HepG2 (cell line): ENCODE measurements around the gene ASL. TPM values are rescaled to one million over a fixed set of nuclear protein-coding genes. Genes with fewer than 3 reads are reported as not detected.
A peak's percentile ranks its signal among the peaks of the same experiment; 100 is the strongest.
"Not testable (repeated sequence)": the region's sequence is repeated elsewhere in the genome, so short reads cannot be mapped to it uniquely, and the experiment has no call there.

Experiments used
- ATAC-seq: fragments of 200-7000 bp; cut with Tn5 transposase; 3 replicates; pipeline ENCODE4 v1.9.1; 2020; ENCODE audit warnings: mild to moderate bottlenecking, moderate library complexity
- BruUV-seq: library from RNA; stranded (reverse); fragments of 400-500 nt; replicated peaks from 2 replicates; lab custom pipeline; 2021; lab: Mats Ljungman, UMichigan
- CTCF ChIA-PET: fragments of 300-600 bp; formaldehyde crosslinking; extraction: SDS; loops from one replicate; lab custom pipeline; 2021; ENCODE audit warnings: low total read pairs, inconsistent platforms, low intra/inter-chr PET ratio; lab: Yijun Ruan, JAX
- POLR2A ChIA-PET: fragments of 350-600 bp; sonication (Branson Sonifier 250); formaldehyde crosslinking; loops from one replicate; lab custom pipeline; 2020; ENCODE audit warnings: antibody characterized with exemption, inconsistent platforms; lab: Yijun Ruan, JAX
- DNase-seq: peaks from one replicate; pipeline ENCODE4 v3.0.0-alpha.2; 2015; ENCODE audit warnings: low spot score
- FAIRE-seq: peaks from 3 replicates; lab custom pipeline; 2011; peaks lifted over from hg19 to GRCh38; lab: Jason Lieb, UNC
- H2AFZ ChIP-seq: one replicate; pipeline ENCODE4 v1.6.1; 2011; ENCODE audit warnings: low read length, inconsistent platforms
- H3K27ac ChIP-seq: fragments of 300-600 bp; 3 replicates; pipeline ENCODE4 v1.8.0; 2011; ENCODE audit warnings: mixed run types, mild to moderate bottlenecking, mixed read lengths, low read length, inconsistent platforms; ENCODE audit not compliant: insufficient read depth; ENCODE audit errors: extremely low read length
- H3K27me3 ChIP-seq, 2 experiments: fragments of 200-600 bp in 1 of 2; 2 replicates in 1 of 2; 3 replicates in 1 of 2; pipeline versions ENCODE4 v1.6.0 to v1.8.0; 2011; ENCODE audit warnings: low read length in 2 of 2, mild to moderate bottlenecking in 2 of 2, moderate library complexity in 2 of 2, inconsistent platforms in 1 of 2; ENCODE audit not compliant: insufficient read depth in 2 of 2, control insufficient read depth in 1 of 2
- H3K36me3 ChIP-seq, 2 experiments: fragments of 200-600 bp in 1 of 2; replicated peaks in 1 of 2; 2 replicates in 1 of 2; 3 replicates in 1 of 2; pipeline versions ENCODE4 v1.5.1 to v1.8.0; 2011; ENCODE audit warnings: low read length in 2 of 2, inconsistent platforms in 1 of 2; ENCODE audit not compliant: insufficient read depth in 2 of 2, control insufficient read depth in 1 of 2
- H3K4me1 ChIP-seq: 2 replicates; pipeline ENCODE4 v1.5.1; 2012; ENCODE audit warnings: low read length, inconsistent platforms; ENCODE audit not compliant: insufficient read depth
- H3K4me2 ChIP-seq: 2 replicates; pipeline ENCODE4 v1.6.0; 2011; ENCODE audit warnings: low read depth, low read length, inconsistent platforms
- H3K4me3 ChIP-seq, 3 experiments: fragments of 200-600 bp in 1 of 3; sonication (generic), shearing (Covaris generic) in 1 of 3; replicated peaks in 1 of 3; 2 replicates each; pipeline ENCODE4 v1.5.1; 2011 to 2016; ENCODE audit warnings: low read length in 3 of 3, inconsistent platforms in 2 of 3, low read depth in 2 of 3, mild to moderate bottlenecking in 2 of 3, control low read depth in 1 of 3, mixed read lengths in 1 of 3; ENCODE audit not compliant: insufficient read depth in 1 of 3
- H3K79me2 ChIP-seq: one replicate; pipeline ENCODE4 v1.6.1; 2011; ENCODE audit warnings: low read length, inconsistent platforms; ENCODE audit not compliant: insufficient read depth
- H3K9ac ChIP-seq: 2 replicates; pipeline ENCODE4 v1.6.0; 2011; ENCODE audit warnings: mild to moderate bottlenecking, low read depth, low read length, inconsistent platforms; ENCODE audit not compliant: insufficient read depth
- H3K9me3 ChIP-seq: 2 replicates; pipeline ENCODE4 v1.5.1; 2012; ENCODE audit warnings: mild to moderate bottlenecking, low read length
- H4K20me1 ChIP-seq: 2 replicates; pipeline ENCODE4 v1.6.0; 2011; ENCODE audit warnings: inconsistent platforms, mild to moderate bottlenecking, low read length, moderate library complexity; ENCODE audit not compliant: insufficient read depth
- CEBPB ChIP-seq: IDR thresholded peaks from 2 replicates; pipeline ENCODE4 v1.6.1; 2011; ENCODE audit warnings: low read depth, low read length, improper control_type of control experiment, borderline replicate concordance
- KDM3A ChIP-seq: IDR thresholded peaks from 2 replicates; pipeline ENCODE4 v1.6.1; 2018; ENCODE audit warnings: low read depth, missing compliant biosample characterization
- MAFK ChIP-seq, 2 experiments: IDR thresholded peaks in 1 of 2; conservative IDR thresholded peaks in 1 of 2; 2 replicates each; pipeline ENCODE4 v1.6.1; 2011; ENCODE audit warnings: improper control_type of control experiment in 2 of 2, low read length in 2 of 2
- RORA ChIP-seq: sonication (generic); formaldehyde crosslinking; IDR thresholded peaks from 2 replicates; pipeline ENCODE4 v1.5.0; 2020; ENCODE audit warnings: mild to moderate bottlenecking, missing genetic modification reagents, moderate library complexity
- ZNF143 ChIP-seq: sonication (generic); formaldehyde crosslinking; IDR thresholded peaks from 2 replicates; pipeline ENCODE4 v1.4.0; 2020; ENCODE audit warnings: missing genetic modification reagents
- ZNF205 ChIP-seq: IDR thresholded peaks from 2 replicates; pipeline ENCODE4 v1.6.1; 2018; ENCODE audit warnings: missing biosample characterization, missing genetic modification reagents
- ZNF710 ChIP-seq: sonication (generic); formaldehyde crosslinking; IDR thresholded peaks from 2 replicates; pipeline ENCODE4 v1.5.0; 2020; ENCODE audit warnings: mild to moderate bottlenecking, missing genetic modification reagents, borderline replicate concordance
- whole genome bisulfite sequencing: methylation state at CpG from one replicate; pipeline ENCODE4 v1.1.6; 2017; ENCODE audit warnings: low lambda C conversion rate; 5-methylcytosine and 5-hydroxymethylcytosine counted together
- in situ Hi-C: cut with HindIII; loops from 2 replicates; pipeline ENCODE4 v1.10.0; 2017; ENCODE audit warnings: low pct_unique_long_range_greater_than_20kb; ENCODE audit not compliant: extremely low pct_ligation_motif_present
- intact Hi-C: fragments of 100-400 bp; cut with micrococcal nuclease; formaldehyde crosslinking; loops from one replicate; pipeline ENCODE4 v1.10.0; 2022; ENCODE audit not compliant: unreplicated experiment
- polyA plus RNA-seq, 8 experiments: library from polyadenylated mRNA; depleted of rRNA in 3 of 8; stranded (reverse) in 7 of 8; unstranded in 1 of 8; fragments of >200 nt; fragmentation: Illumina TruSeq in 4 of 8; extraction: Trizol in 4 of 8; gene quantifications; 2 replicates each; pipeline versions ENCODE4 v1.2.1 to v1.2.3, GENCODE V29; 2011 to 2016; ENCODE audit warnings: low read depth in 4 of 8, missing spikeins in 1 of 8, mixed read lengths in 1 of 8; ENCODE audit not compliant: insufficient read depth in 1 of 8
- total RNA-seq, 5 experiments: library from RNA; depleted of rRNA; stranded (reverse); fragments of >200 nt; fragmentation: Illumina TruSeq; extraction: Trizol; gene quantifications; 2 replicates each; pipeline ENCODE4 v1.2.3, GENCODE V29; 2016; ENCODE audit warnings: low read depth in 1 of 5
- TF ChIP-seq, protein P1 (sequence below), 2 experiments: fragments of 450-650 bp in 1 of 2; sonication (generic) in 1 of 2; formaldehyde crosslinking; IDR thresholded peaks; 2 replicates each; pipeline versions ENCODE4 v1.5.0 to v1.8.0; 2020 to 2022; ENCODE audit warnings: mild to moderate bottlenecking in 1 of 2, missing genetic modification reagents in 1 of 2

ASL gene
- total and polyA plus RNA-seq, 2 of the 13 experiments (the other 11 are each of a cell fraction or from before 2014, with no cell fraction given), result 71.4 to 96.5 TPM

- H3K27ac ChIP-seq, H2AFZ ChIP-seq, in situ Hi-C loops, intact Hi-C loops, ATAC-seq, H3K79me2 ChIP-seq, DNase-seq, H3K27me3 ChIP-seq, H3K9ac ChIP-seq, H3K9me3 ChIP-seq, POLR2A ChIA-PET, BruUV-seq, H3K36me3 ChIP-seq, H3K4me3 ChIP-seq, CTCF ChIA-PET, H3K4me2 ChIP-seq, FAIRE-seq, H4K20me1 ChIP-seq, H3K4me1 ChIP-seq: not testable (repeated sequence)
- 16% methylated on average over 3 of the region's 3 CpGs for WGBS
Measured at GRCh38 chr7:66028342-66028741, 47.3 kb upstream of the ASL start.

GRCh38 chr7:66033471-66034385, 41.9 kb upstream of the ASL start:
- TF ChIP-seq, protein P1, sequence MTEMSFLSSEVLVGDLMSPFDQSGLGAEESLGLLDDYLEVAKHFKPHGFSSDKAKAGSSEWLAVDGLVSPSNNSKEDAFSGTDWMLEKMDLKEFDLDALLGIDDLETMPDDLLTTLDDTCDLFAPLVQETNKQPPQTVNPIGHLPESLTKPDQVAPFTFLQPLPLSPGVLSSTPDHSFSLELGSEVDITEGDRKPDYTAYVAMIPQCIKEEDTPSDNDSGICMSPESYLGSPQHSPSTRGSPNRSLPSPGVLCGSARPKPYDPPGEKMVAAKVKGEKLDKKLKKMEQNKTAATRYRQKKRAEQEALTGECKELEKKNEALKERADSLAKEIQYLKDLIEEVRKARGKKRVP (CRISPR knock-in tag; IDR thresholded peaks at IDR 0.05), result peak in 1 of 2 experiments; percentile 57; a peak in 2 of 4 replicates
- TF ChIP-seq KDM3A (no peak), RORA (no peak), CEBPB (peak; percentile 59; the same call in 1 of the 2 replicates), ZNF143 (CRISPR knock-in tag) (no peak), ZNF205 (peak; percentile 50; the same call in 1 of the 2 replicates), ZNF710 (CRISPR knock-in tag) (no peak), MAFK (conservative IDR thresholded peaks at IDR 0.05 in 1 of 2, IDR thresholded peaks at IDR 0.05 in 1 of 2; ENCODE audit: low read length in 2 of 2) (peak; percentile 12 to 50; a peak in 3 of 4 replicates)
- ATAC-seq, result peak; percentile 41; the same call in 1 of the 3 replicates
- no peak for DNase-seq
- H3K4me1 ChIP-seq, result peaks cover 31% of the 10 kb centered on the region
- no peaks in the 10 kb centered on the region for H3K79me2 ChIP-seq
- CTCF ChIA-PET, result no interaction called here
- intact Hi-C loops, result loop anchor here (10.0 kb wide), 1 partner anchor 111 kb away; no protein-coding TSS in a partner anchor
- H2AFZ ChIP-seq, result no peak overlapping the region
- H3K9ac ChIP-seq, result no peak overlapping the region
- H3K27ac ChIP-seq, result no peak overlapping the region
- in situ Hi-C loops, result no loop called here
- H3K4me3 ChIP-seq, result no peak overlapping the region
- 21% methylated on average over 7 of the region's 7 CpGs for WGBS
- no peak overlapping the region for H3K4me2 ChIP-seq
- H3K36me3 ChIP-seq, result no peaks in the 10 kb centered on the region
- H3K9me3 ChIP-seq, result no peaks in the 10 kb centered on the region
- POLR2A ChIA-PET, result interaction anchor here (1.3 kb wide), 1 partner anchor 43 kb away, joined by 3 read pairs; no protein-coding TSS in a partner anchor
- no peaks in the 10 kb centered on the region for H4K20me1 ChIP-seq
- no peaks in the 10 kb centered on the region for H3K27me3 ChIP-seq
- peak; percentile 77 for FAIRE-seq
- no TSS peak for BruUV-seq
